OCI-LY7 (cell line): ENCODE data around the gene ZNF692.

Experiments
- CTCF ChIP-seq: fragments of 200-600 bp; sonication (generic); conservative IDR thresholded peaks from 2 replicates; pipeline ENCODE4 v1.5.1; 2014; ENCODE audit warnings: mild to moderate bottlenecking, antibody characterized with exemption, low read length, moderate library complexity, mixed read lengths
- EZH2phosphoT487 ChIP-seq: fragments of 200-600 bp; sonication (generic); IDR thresholded peaks from 2 replicates; pipeline ENCODE4 v1.6.1; 2018; ENCODE audit warnings: low read depth, borderline replicate concordance, mild to moderate bottlenecking, mixed run types, antibody characterized with exemption, low read length, moderate library complexity, mixed read lengths

DNA sequence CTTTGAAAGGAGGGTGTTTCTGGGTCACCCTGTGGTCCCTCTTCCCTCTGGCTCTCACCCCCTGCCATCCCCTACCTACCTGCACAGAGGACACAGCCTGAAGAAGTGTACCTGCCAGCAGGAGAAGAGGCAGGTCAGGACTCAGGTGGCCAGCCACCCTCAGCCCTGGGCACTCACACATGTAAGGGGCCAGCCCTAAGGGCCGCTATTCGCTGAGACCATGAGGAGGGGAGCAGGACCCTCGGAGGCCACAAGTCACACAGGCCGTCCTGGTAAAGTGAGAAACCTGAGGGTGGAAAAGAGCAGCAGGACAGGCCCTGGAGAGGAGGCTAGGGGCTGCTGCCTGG is 1.2 kb downstream of the ZNF692 start:
- no peak for TF ChIP-seq CTCF
- TF ChIP-seq EZH2phosphoT487, result no peak
